K562 (cell line): ENCODE results near the gene ARHGAP24. TPM values are rescaled to one million over a fixed set of nuclear protein-coding genes. Genes with fewer than 3 reads are reported as not detected.

Source experiments
- ARNT ChIP-seq, 2 experiments: fragments of 450-650 bp; IDR thresholded peaks; 2 replicates each; pipeline ENCODE4 v1.6.1; 2016; ENCODE audit warnings: mild to moderate bottlenecking in 1 of 2
- BMI1 ChIP-seq: fragments of 150-350 bp; IDR thresholded peaks from 2 replicates; pipeline ENCODE4 v1.6.1; 2014; ENCODE audit warnings: low read length
- CHCHD3 ChIP-seq: fragments of 250-450 bp; sonication (Bioruptor Pico); IDR thresholded peaks from 2 replicates; pipeline ENCODE4 v2.1.2; 2022; ENCODE audit warnings: mild to moderate bottlenecking
- CTBP1 ChIP-seq: fragments of 450-650 bp; IDR thresholded peaks from 2 replicates; pipeline ENCODE4 v1.6.1; 2016; ENCODE audit warnings: borderline replicate concordance
- FOXK1 ChIP-seq: sonication (generic); formaldehyde crosslinking; IDR thresholded peaks from 2 replicates; pipeline ENCODE4 v1.8.0; 2022; ENCODE audit warnings: missing genetic modification reagents, mild to moderate bottlenecking, borderline replicate concordance
- IFI16 ChIP-seq: fragments of 250-450 bp; sonication (Bioruptor Pico); IDR thresholded peaks from 2 replicates; pipeline ENCODE4 v2.1.2; 2022; ENCODE audit warnings: mild to moderate bottlenecking, inconsistent platforms
- LARP7 ChIP-seq: fragments of 450-650 bp; IDR thresholded peaks from 2 replicates; pipeline ENCODE4 v1.6.1; 2016
- TCF3 ChIP-seq: sonication (generic); formaldehyde crosslinking; IDR thresholded peaks from 2 replicates; pipeline ENCODE4 v1.4.0; 2020; ENCODE audit warnings: mild to moderate bottlenecking, missing genetic modification reagents
- ZNF174 ChIP-seq: fragments of 250-450 bp; sonication (Bioruptor Pico); IDR thresholded peaks from 2 replicates; pipeline ENCODE4 v1.4.0; 2020; ENCODE audit warnings: mild to moderate bottlenecking
- polyA plus RNA-seq, 8 experiments: library from polyadenylated mRNA; depleted of rRNA in 4 of 8; stranded (reverse) in 5 of 8; unstranded in 3 of 8; fragments of >200 nt; fragmentation: Nextera tagmentation in 2 of 8; fragmentation: Illumina TruSeq in 1 of 8; extraction: Ambion mirVana in 2 of 8; extraction: Trizol in 1 of 8; gene quantifications; 2 replicates each; pipeline versions ENCODE4 v1.2.1 to v1.2.3, GENCODE V29; 2011 to 2014; ENCODE audit warnings: inconsistent platforms in 1 of 8, missing spikeins in 1 of 8
- total RNA-seq, 7 experiments: library from RNA; depleted of rRNA in 6 of 7; stranded (reverse); fragments of >200 nt in 6 of 7; fragmentation: Illumina TruSeq in 2 of 7; extraction: Trizol in 2 of 7; gene quantifications; 2 replicates each; pipeline versions ENCODE4 v1.2.1 to v1.2.3, GENCODE V29; 2011 to 2021; ENCODE audit warnings: low replicate concordance in 1 of 7
- TF ChIP-seq, protein P1 (sequence below): fragments of 250-450 bp; sonication (Bioruptor Pico); IDR thresholded peaks from 2 replicates; pipeline ENCODE4 v1.5.1; 2021; ENCODE audit warnings: mild to moderate bottlenecking

Gene ARHGAP24
- total and polyA plus RNA-seq, 9 of the 15 experiments (the other 6 are each of a cell fraction or from before 2014, with no cell fraction given) = 8.0 to 22.6 (median 14.0) TPM

DNA sequence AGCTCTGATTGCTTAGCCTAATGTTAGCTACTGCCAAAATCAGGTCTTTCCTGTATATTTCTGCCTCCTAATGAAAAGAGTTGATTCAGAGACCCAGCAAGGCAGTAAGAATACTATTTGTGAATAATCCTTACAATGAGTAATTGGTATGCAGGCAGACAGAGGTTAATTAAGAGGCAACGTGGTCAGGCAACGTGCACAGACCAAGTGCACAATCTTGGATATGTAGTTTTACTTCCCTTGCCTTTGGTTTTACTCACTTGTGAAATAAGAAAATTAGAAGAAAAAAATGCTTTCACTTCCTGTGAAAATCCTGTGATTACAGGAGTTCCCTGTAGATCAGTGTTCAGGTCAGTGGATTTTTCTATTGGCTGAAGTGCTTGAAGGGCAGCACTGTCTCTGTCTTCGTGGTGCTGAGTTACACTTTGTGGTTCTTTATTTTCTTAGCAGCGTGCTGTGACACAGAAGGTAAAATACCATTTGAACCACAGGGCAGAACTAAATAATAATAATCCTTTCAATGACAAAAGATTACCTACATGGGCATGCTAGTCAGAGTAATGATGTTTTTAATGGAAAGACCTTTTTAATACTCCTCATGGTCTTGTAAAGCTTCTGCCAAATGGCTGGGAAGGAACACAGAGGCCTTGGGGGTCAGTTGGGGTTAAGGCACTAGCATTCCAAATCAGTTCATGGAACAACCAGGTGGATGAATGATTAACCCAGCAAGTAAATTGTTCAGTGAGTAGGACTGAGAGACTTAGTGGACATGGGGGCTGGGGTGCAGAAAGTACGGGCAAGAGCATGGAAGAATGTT lies 454.0 kb downstream of the ARHGAP24 start (continued):
- TF ChIP-seq TCF3 (CRISPR knock-in tag) = no peak
- no peak for TF ChIP-seq IFI16 (CRISPR knock-in tag)
- no peak for TF ChIP-seq ZNF174 (CRISPR knock-in tag)
- TF ChIP-seq, protein P1, sequence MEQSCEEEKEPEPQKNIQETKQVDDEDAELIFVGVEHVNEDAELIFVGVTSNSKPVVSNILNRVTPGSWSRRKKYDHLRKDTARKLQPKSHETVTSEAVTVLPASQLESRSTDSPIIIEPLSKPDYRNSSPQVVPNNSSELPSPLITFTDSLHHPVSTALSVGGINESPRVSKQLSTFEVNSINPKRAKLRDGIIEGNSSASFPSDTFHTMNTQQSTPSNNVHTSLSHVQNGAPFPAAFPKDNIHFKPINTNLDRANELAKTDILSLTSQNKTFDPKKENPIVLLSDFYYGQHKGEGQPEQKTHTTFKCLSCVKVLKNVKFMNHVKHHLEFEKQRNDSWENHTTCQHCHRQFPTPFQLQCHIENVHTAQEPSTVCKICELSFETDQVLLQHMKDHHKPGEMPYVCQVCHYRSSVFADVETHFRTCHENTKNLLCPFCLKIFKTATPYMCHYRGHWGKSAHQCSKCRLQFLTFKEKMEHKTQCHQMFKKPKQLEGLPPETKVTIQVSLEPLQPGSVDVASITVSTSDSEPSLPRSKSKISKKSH (CRISPR knock-in tag) = no peak
- TF ChIP-seq CHCHD3 (CRISPR knock-in tag) = no peak
- no peak for TF ChIP-seq LARP7
- TF ChIP-seq CTBP1 = no peak
- TF ChIP-seq FOXK1 (CRISPR knock-in tag) = no peak
- TF ChIP-seq ARNT (IDR thresholded peaks at IDR 0.05) = no peak
- TF ChIP-seq BMI1 = no peak
- TF ChIP-seq, all 486 proteins: peak for 0
